K562 (cell line): ENCODE measurements around the gene MAP3K4. TPM values are rescaled to one million over a fixed set of nuclear protein-coding genes. Genes with fewer than 3 reads are reported as not detected.

Experiments used
- ATAC-seq: fragments of 200-7000 bp; cut with Tn5 transposase; 3 replicates; pipeline ENCODE4 v1.9.1; 2020; ENCODE audit warnings: moderate library complexity
- BruUV-seq: library from RNA; stranded (reverse); fragments of 400-500 nt; replicated peaks from 2 replicates; lab custom pipeline; 2021; lab: Mats Ljungman, UMichigan
- CTCF ChIA-PET: fragments of 300-600 bp; formaldehyde crosslinking; extraction: SDS; loops from one replicate; lab custom pipeline; 2021; ENCODE audit warnings: low intra/inter-chr PET ratio; lab: Yijun Ruan, JAX
- POLR2A ChIA-PET: fragments of 300-600, 350-650 bp; sonication (Branson Sonifier 250); formaldehyde crosslinking; extraction: SDS; loops from one replicate; lab custom pipeline; 2021; ENCODE audit warnings: antibody characterized with exemption, inconsistent platforms; lab: Yijun Ruan, JAX
- DNase-seq, 4 experiments: peaks; one replicate each; pipeline versions ENCODE4 v3.0.0 to v3.0.0-alpha.2; 2011 to 2018; ENCODE audit warnings: low spot score in 3 of 4, mixed read lengths in 3 of 4; ENCODE audit errors: extremely low read depth in 1 of 4
- FAIRE-seq: peaks from 2 replicates; lab custom pipeline; 2011; peaks lifted over from hg19 to GRCh38; lab: Jason Lieb, UNC
- H2AFZ ChIP-seq: 2 replicates; pipeline ENCODE4 v1.6.0; 2011; ENCODE audit warnings: low read depth, low read length, control low read depth, inconsistent platforms
- H3K27ac ChIP-seq: fragments of 200-600 bp; 3 replicates; pipeline ENCODE4 v1.8.0; 2011; ENCODE audit warnings: low read depth, mild to moderate bottlenecking, control low read depth, inconsistent platforms, low read length, moderate library complexity, mixed read lengths; ENCODE audit errors: extremely low read depth
- H3K27me3 ChIP-seq, 2 experiments: fragments of 300-600 bp in 1 of 2; 2 replicates in 1 of 2; 3 replicates in 1 of 2; pipeline versions ENCODE4 v1.6.0 to v1.8.0; 2011; ENCODE audit warnings: inconsistent platforms in 2 of 2, low read length in 2 of 2, mild to moderate bottlenecking in 1 of 2, mixed read lengths in 1 of 2, moderate library complexity in 1 of 2; ENCODE audit not compliant: control insufficient read depth in 2 of 2, insufficient read depth in 2 of 2
- H3K36me3 ChIP-seq: fragments of 300-600 bp; 3 replicates; pipeline ENCODE4 v1.8.0; 2011; ENCODE audit warnings: mild to moderate bottlenecking, low read length, inconsistent platforms; ENCODE audit not compliant: control insufficient read depth, insufficient read depth
- H3K4me1 ChIP-seq, 2 experiments: fragments of 200-600 bp in 1 of 2; replicated peaks in 1 of 2; 2 replicates in 1 of 2; 3 replicates in 1 of 2; pipeline versions ENCODE4 v1.5.1 to v1.8.0; 2011; ENCODE audit warnings: inconsistent platforms in 2 of 2, low read length in 2 of 2, mild to moderate bottlenecking in 1 of 2, mixed read lengths in 1 of 2, moderate library complexity in 1 of 2; ENCODE audit not compliant: control insufficient read depth in 2 of 2, insufficient read depth in 2 of 2
- H3K4me2 ChIP-seq: 2 replicates; pipeline ENCODE4 v1.6.1; 2011; ENCODE audit warnings: low read length, control low read depth, inconsistent platforms, mixed read lengths; ENCODE audit not compliant: insufficient read depth
- H3K4me3 ChIP-seq: fragments of 200-600 bp; sonication (generic), shearing (Covaris generic); 2 replicates; pipeline ENCODE4 v1.5.1; 2016; ENCODE audit warnings: control low read depth, inconsistent platforms
- H3K79me2 ChIP-seq: fragments of 200-600 bp; 3 replicates; pipeline ENCODE4 v1.8.0; 2011; ENCODE audit warnings: low read length, inconsistent platforms; ENCODE audit not compliant: control insufficient read depth, insufficient read depth
- H3K9ac ChIP-seq, 2 experiments: 2 replicates each; pipeline versions ENCODE4 v1.6.0 to v1.6.1; 2011; ENCODE audit warnings: low read depth in 2 of 2, low read length in 2 of 2, control low read depth in 1 of 2, inconsistent platforms in 1 of 2, mild to moderate bottlenecking in 1 of 2, mixed read lengths in 1 of 2; ENCODE audit not compliant: insufficient read depth in 1 of 2
- H3K9me1 ChIP-seq: one replicate; pipeline ENCODE4 v1.6.0; 2011; ENCODE audit warnings: inconsistent platforms, mild to moderate bottlenecking, low read length, moderate library complexity; ENCODE audit not compliant: control insufficient read depth, insufficient read depth
- H3K9me3 ChIP-seq: replicated peaks from 2 replicates; pipeline ENCODE4 v1.5.1; 2011; ENCODE audit warnings: low read depth, low read length, inconsistent platforms; ENCODE audit not compliant: control insufficient read depth, insufficient read depth
- H4K20me1 ChIP-seq: replicated peaks from 2 replicates; pipeline ENCODE4 v1.6.1; 2011; ENCODE audit warnings: low read length, inconsistent platforms, mixed read lengths; ENCODE audit not compliant: control insufficient read depth, insufficient read depth
- ZNF165 ChIP-seq: fragments of 250-450 bp; sonication (Bioruptor Pico); IDR thresholded peaks from 2 replicates; pipeline ENCODE4 v1.4.0; 2020; ENCODE audit warnings: borderline replicate concordance
- WGBS: fragments of 100-300 bp; shearing (Covaris generic); methylation state at CpG from one replicate; pipeline ENCODE4 v1.1.6; 2016; ENCODE audit warnings: low coverage, mixed read lengths; ENCODE audit not compliant: insufficient coverage; ENCODE audit errors: missing lambda C conversion rate; 5-methylcytosine and 5-hydroxymethylcytosine counted together
- in situ Hi-C: fragments of 300-500 bp; cut with MboI; formaldehyde crosslinking; loops from 4 replicates; pipeline ENCODE4 v1.15.0; 2018; ENCODE audit warnings: inconsistent platforms, mixed read lengths
- intact Hi-C: fragments of 100-400 bp; cut with micrococcal nuclease; formaldehyde crosslinking; loops from 2 replicates; pipeline ENCODE4 v1.14.2; 2022
- polyA plus RNA-seq, 8 experiments: library from polyadenylated mRNA; depleted of rRNA in 4 of 8; stranded (reverse) in 5 of 8; unstranded in 3 of 8; fragments of >200 nt; fragmentation: Nextera tagmentation in 2 of 8; fragmentation: Illumina TruSeq in 1 of 8; extraction: Ambion mirVana in 2 of 8; extraction: Trizol in 1 of 8; gene quantifications; 2 replicates each; pipeline versions ENCODE4 v1.2.1 to v1.2.3, GENCODE V29; 2011 to 2014; ENCODE audit warnings: inconsistent platforms in 1 of 8, missing spikeins in 1 of 8
- total RNA-seq, 7 experiments: library from RNA; depleted of rRNA in 6 of 7; stranded (reverse); fragments of >200 nt in 6 of 7; fragmentation: Illumina TruSeq in 2 of 7; extraction: Trizol in 2 of 7; gene quantifications; 2 replicates each; pipeline versions ENCODE4 v1.2.1 to v1.2.3, GENCODE V29; 2011 to 2021; ENCODE audit warnings: low replicate concordance in 1 of 7
- TF ChIP-seq, protein P1 (sequence below), 2 experiments: fragments of 450-650 bp in 1 of 2; sonication (generic) in 1 of 2; formaldehyde crosslinking in 1 of 2; IDR thresholded peaks in 1 of 2; conservative IDR thresholded peaks in 1 of 2; 2 replicates each; pipeline versions ENCODE4 v1.6.1 to v1.8.1; 2016 to 2023; ENCODE audit warnings: mild to moderate bottlenecking in 2 of 2, moderate library complexity in 2 of 2, inconsistent platforms in 1 of 2, missing genetic modification reagents in 1 of 2

Gene MAP3K4
- total and polyA plus RNA-seq, 9 of the 15 experiments (the other 6 are each of a cell fraction or from before 2014, with no cell fraction given): 21.0 to 77.2 (median 48.9) TPM

DNA sequence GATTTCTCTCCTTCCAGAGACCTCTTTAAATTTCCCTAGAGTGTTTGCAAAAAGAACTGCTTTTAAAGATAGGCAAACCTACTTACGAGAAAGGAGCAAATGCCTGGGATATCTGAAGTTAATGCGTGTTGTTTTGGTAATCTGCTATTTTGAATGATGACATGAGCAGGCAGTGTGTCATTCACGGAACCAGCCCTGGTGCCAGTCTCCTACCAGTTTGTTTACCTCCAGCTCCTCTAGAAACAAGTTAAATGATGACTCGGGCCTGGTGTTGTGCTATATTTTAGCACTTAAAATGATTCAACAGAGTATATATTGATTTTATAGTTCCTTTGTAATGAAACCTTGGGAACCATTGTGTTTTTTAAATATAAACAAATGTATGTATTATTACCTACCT lies 41.1 kb upstream of the MAP3K4 start:
- H3K9me1 ChIP-seq: no peaks in the 10 kb centered on the region
- no TSS peak for BruUV-seq
- intact Hi-C loops: no loop called here
- no peaks in the 10 kb centered on the region; a peak in 1 of 5 replicates for H3K27me3 ChIP-seq
- no peak overlapping the region for H3K4me2 ChIP-seq
- no peak overlapping the region for H3K4me3 ChIP-seq
- FAIRE-seq (no peak), DNase-seq (no peak), ATAC-seq (no peak)
- ChIA-PET POLR2A (interaction anchor here (0.8 to 1.9 kb wide), 2 partner anchors 17 to 21 kb away, joined by 3 to 7 read pairs; no protein-coding TSS in a partner anchor), CTCF (no interaction called here)
- no peak overlapping the region for H3K27ac ChIP-seq
- 12% methylated on average over 4 of the region's 4 CpGs for WGBS
- no peaks in the 10 kb centered on the region for H3K36me3 ChIP-seq
- H3K79me2 ChIP-seq: no peaks in the 10 kb centered on the region
- TF ChIP-seq ZNF165 (CRISPR knock-in tag): no peak
- TF ChIP-seq, protein P1, sequence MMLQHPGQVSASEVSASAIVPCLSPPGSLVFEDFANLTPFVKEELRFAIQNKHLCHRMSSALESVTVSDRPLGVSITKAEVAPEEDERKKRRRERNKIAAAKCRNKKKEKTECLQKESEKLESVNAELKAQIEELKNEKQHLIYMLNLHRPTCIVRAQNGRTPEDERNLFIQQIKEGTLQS (IDR thresholded peaks at IDR 0.05): 0 out of 2 replicates have a peak, but pooled peaks have one; percentile 9
- TF ChIP-seq, protein P1 (CRISPR knock-in tag; conservative IDR thresholded peaks at IDR 0.05): no peak
- TF ChIP-seq, all 486 proteins: peak for 1
- Histone ChIP-seq H4K20me1 (no peaks in the 10 kb centered on the region), H3K9me3 (no peaks in the 10 kb centered on the region), H2AFZ (peak overlapping the region; percentile 15; the same call in 1 of the 2 replicates), H3K9ac (no peak overlapping the region), H3K4me1 (peaks cover 8 to 13% of the 10 kb centered on the region in 2 experiments; a peak in 3 of 5 replicates)
- in situ Hi-C loops: no loop called here
